SK-N-SH treated with all-trans-retinoic acid at 6 μM for 48 hours (cell line): ENCODE measurements around the gene RAB44.

Source experiments
- ATAC-seq: fragments of 200-7000 bp; cut with Tn5 transposase; 3 replicates; pipeline ENCODE4 v1.9.1; 2020; ENCODE audit warnings: mild to moderate bottlenecking, moderate library complexity
- BACH2 ChIP-seq: fragments of 250-450 bp; sonication (Bioruptor Pico); IDR thresholded peaks from 2 replicates; pipeline ENCODE4 v1.9.0; 2021; ENCODE audit warnings: mild to moderate bottlenecking, borderline replicate concordance
- CSDC2 ChIP-seq: fragments of 250-450 bp; sonication (Bioruptor Pico); IDR thresholded peaks from 2 replicates; pipeline ENCODE4 v1.5.0; 2020; ENCODE audit warnings: mild to moderate bottlenecking, moderate library complexity
- CSRNP3 ChIP-seq: fragments of 250-450 bp; sonication (Bioruptor Pico); IDR thresholded peaks from 2 replicates; pipeline ENCODE4 v1.5.1; 2021; ENCODE audit warnings: mild to moderate bottlenecking, moderate library complexity
- ESRRG ChIP-seq: fragments of 250-450 bp; sonication (Bioruptor Pico); IDR thresholded peaks from 2 replicates; pipeline ENCODE4 v1.6.1; 2021; ENCODE audit warnings: mild to moderate bottlenecking
- GLIS3 ChIP-seq: fragments of 250-450 bp; sonication (Bioruptor Pico); IDR thresholded peaks from 2 replicates; pipeline ENCODE4 v1.5.0; 2020; ENCODE audit warnings: mild to moderate bottlenecking, moderate library complexity
- ISL1 ChIP-seq: fragments of 250-450 bp; sonication (Bioruptor Pico); IDR thresholded peaks from 2 replicates; pipeline ENCODE4 v2.1.2; 2022; ENCODE audit warnings: mild to moderate bottlenecking, moderate library complexity
- OSR1 ChIP-seq: fragments of 250-450 bp; sonication (Bioruptor Pico); IDR thresholded peaks from 2 replicates; pipeline ENCODE4 v1.8.0; 2022; ENCODE audit warnings: moderate library complexity, mild to moderate bottlenecking, inconsistent platforms
- PATZ1 ChIP-seq: fragments of 250-450 bp; sonication (Bioruptor Pico); IDR thresholded peaks from 2 replicates; pipeline ENCODE4 v1.8.0; 2020; ENCODE audit warnings: mild to moderate bottlenecking, moderate library complexity, borderline replicate concordance
- POU6F1 ChIP-seq: fragments of 250-450 bp; sonication (Bioruptor Pico); IDR thresholded peaks from 2 replicates; pipeline ENCODE4 v1.8.0; 2021; ENCODE audit warnings: low read depth, mild to moderate bottlenecking, moderate library complexity, borderline replicate concordance
- PPARA ChIP-seq: fragments of 250-450 bp; sonication (Bioruptor Pico); IDR thresholded peaks from 2 replicates; pipeline ENCODE4 v1.5.0; 2020; ENCODE audit warnings: mild to moderate bottlenecking, borderline replicate concordance
- TCF4 ChIP-seq: fragments of 250-450 bp; sonication (Bioruptor Pico); IDR thresholded peaks from 2 replicates; pipeline ENCODE4 v1.8.0; 2021; ENCODE audit warnings: mild to moderate bottlenecking, moderate library complexity, borderline replicate concordance
- TOX ChIP-seq: fragments of 250-450 bp; sonication (Bioruptor Pico); IDR thresholded peaks from 2 replicates; pipeline ENCODE4 v1.8.0; 2021; ENCODE audit warnings: mild to moderate bottlenecking, moderate library complexity, borderline replicate concordance
- TSHZ2 ChIP-seq: fragments of 250-450 bp; sonication (Bioruptor Pico); IDR thresholded peaks from 2 replicates; pipeline ENCODE4 v1.5.0; 2020; ENCODE audit warnings: mild to moderate bottlenecking, moderate library complexity
- ZC3H10 ChIP-seq: fragments of 250-450 bp; sonication (Bioruptor Pico); IDR thresholded peaks from 2 replicates; pipeline ENCODE4 v1.5.1; 2021; ENCODE audit warnings: mild to moderate bottlenecking, moderate library complexity
- ZFP3 ChIP-seq: fragments of 250-450 bp; sonication (Bioruptor Pico); IDR thresholded peaks from 2 replicates; pipeline ENCODE4 v1.5.0; 2020; ENCODE audit warnings: mild to moderate bottlenecking, moderate library complexity
- ZFP30 ChIP-seq: fragments of 450-650 bp; formaldehyde crosslinking; IDR thresholded peaks from 2 replicates; pipeline ENCODE4 v1.5.0; 2022; ENCODE audit warnings: mild to moderate bottlenecking, moderate library complexity
- ZNF565 ChIP-seq: fragments of 450-650 bp; formaldehyde crosslinking; conservative IDR thresholded peaks from 2 replicates; pipeline ENCODE4 v1.5.0; 2020; ENCODE audit warnings: low read depth, mild to moderate bottlenecking, moderate library complexity
- ZNF70 ChIP-seq: fragments of 450-650 bp; formaldehyde crosslinking; IDR thresholded peaks from 2 replicates; pipeline ENCODE4 v1.5.0; 2020; ENCODE audit warnings: mild to moderate bottlenecking, moderate library complexity

The RAB44 gene

GRCh38 chr6:36733300-36733699 is 35.7 kb downstream of the RAB44 start:
- ATAC-seq = no peak
- TF ChIP-seq ZFP30 (no peak), CSDC2 (no peak), ESRRG (CRISPR knock-in tag) (no peak), CSRNP3 (CRISPR knock-in tag) (no peak), PPARA (CRISPR knock-in tag) (no peak), ZC3H10 (no peak), TSHZ2 (CRISPR knock-in tag) (no peak), BACH2 (CRISPR knock-in tag) (no peak), POU6F1 (CRISPR knock-in tag) (no peak), ISL1 (CRISPR knock-in tag) (no peak), ZNF565 (CRISPR knock-in tag) (no peak), ZNF70 (CRISPR knock-in tag) (no peak), PATZ1 (CRISPR knock-in tag) (no peak), ZFP3 (CRISPR knock-in tag) (no peak), GLIS3 (no peak), TOX (CRISPR knock-in tag) (no peak), OSR1 (CRISPR knock-in tag) (no peak)

GRCh38 chr6:36734486-36735060 is 36.9 kb downstream of the RAB44 start:
- no peak for TF ChIP-seq TCF4 (CRISPR knock-in tag)
- no peak for TF ChIP-seq OSR1 (CRISPR knock-in tag)
- TF ChIP-seq PATZ1 (CRISPR knock-in tag) = no peak
- no peak for TF ChIP-seq TSHZ2 (CRISPR knock-in tag)
- no peak for TF ChIP-seq ZFP3 (CRISPR knock-in tag)
- no peak for TF ChIP-seq ZNF565 (CRISPR knock-in tag)
- no peak for ATAC-seq
